ENCODE data around the gene MORF4L2.

Gene MORF4L2

GRCh38 chrX:103628386-103629317 is 57.8 kb downstream of the MORF4L2 start, which contains the start of gene TCEAL1:
Gene TCEAL1, plus strand, starts transcription at chrX:103628975. Its CDS starts 942 bp downstream, at chrX:103629917.
- TF ChIP-seq TAF1 (IDR thresholded peaks at IDR 0.05; ENCODE audit: borderline replicate concordance, insufficient read depth, low read length) (no peak), POLR2AphosphoS5 (IDR thresholded peaks at IDR 0.05; ENCODE audit: low read depth, low read length) (no peak), FOXP2 (optimal IDR thresholded peaks at IDR 0.05; ENCODE audit: borderline replicate concordance, extremely low read depth, extremely low read length, insufficient read depth) (no peak), SIN3A (IDR thresholded peaks at IDR 0.05; ENCODE audit: borderline replicate concordance, insufficient read depth, low read length) (no peak)
- TF ChIP-seq, protein P1, sequence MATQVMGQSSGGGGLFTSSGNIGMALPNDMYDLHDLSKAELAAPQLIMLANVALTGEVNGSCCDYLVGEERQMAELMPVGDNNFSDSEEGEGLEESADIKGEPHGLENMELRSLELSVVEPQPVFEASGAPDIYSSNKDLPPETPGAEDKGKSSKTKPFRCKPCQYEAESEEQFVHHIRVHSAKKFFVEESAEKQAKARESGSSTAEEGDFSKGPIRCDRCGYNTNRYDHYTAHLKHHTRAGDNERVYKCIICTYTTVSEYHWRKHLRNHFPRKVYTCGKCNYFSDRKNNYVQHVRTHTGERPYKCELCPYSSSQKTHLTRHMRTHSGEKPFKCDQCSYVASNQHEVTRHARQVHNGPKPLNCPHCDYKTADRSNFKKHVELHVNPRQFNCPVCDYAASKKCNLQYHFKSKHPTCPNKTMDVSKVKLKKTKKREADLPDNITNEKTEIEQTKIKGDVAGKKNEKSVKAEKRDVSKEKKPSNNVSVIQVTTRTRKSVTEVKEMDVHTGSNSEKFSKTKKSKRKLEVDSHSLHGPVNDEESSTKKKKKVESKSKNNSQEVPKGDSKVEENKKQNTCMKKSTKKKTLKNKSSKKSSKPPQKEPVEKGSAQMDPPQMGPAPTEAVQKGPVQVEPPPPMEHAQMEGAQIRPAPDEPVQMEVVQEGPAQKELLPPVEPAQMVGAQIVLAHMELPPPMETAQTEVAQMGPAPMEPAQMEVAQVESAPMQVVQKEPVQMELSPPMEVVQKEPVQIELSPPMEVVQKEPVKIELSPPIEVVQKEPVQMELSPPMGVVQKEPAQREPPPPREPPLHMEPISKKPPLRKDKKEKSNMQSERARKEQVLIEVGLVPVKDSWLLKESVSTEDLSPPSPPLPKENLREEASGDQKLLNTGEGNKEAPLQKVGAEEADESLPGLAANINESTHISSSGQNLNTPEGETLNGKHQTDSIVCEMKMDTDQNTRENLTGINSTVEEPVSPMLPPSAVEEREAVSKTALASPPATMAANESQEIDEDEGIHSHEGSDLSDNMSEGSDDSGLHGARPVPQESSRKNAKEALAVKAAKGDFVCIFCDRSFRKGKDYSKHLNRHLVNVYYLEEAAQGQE (IDR thresholded peaks at IDR 0.05; ENCODE audit: insufficient read depth in 1 of 2, low read depth in 2 of 2, low read length in 2 of 2), result no peak

- TF ChIP-seq POLR2AphosphoS5 (IDR thresholded peaks at IDR 0.05; ENCODE audit: low read depth, low read length), result no peak
- TF ChIP-seq FOXP2 (optimal IDR thresholded peaks at IDR 0.05; ENCODE audit: borderline replicate concordance, extremely low read depth, extremely low read length, insufficient read depth), result no peak
- no peak for TF ChIP-seq TAF1 (IDR thresholded peaks at IDR 0.05; ENCODE audit: borderline replicate concordance, insufficient read depth, low read length)
- no peak for TF ChIP-seq SIN3A (IDR thresholded peaks at IDR 0.05; ENCODE audit: borderline replicate concordance, insufficient read depth, low read length)
- TF ChIP-seq, protein P1 (IDR thresholded peaks at IDR 0.05; ENCODE audit: insufficient read depth in 1 of 2, low read depth in 2 of 2, low read length in 2 of 2), result no peak
Observed at GRCh38 chrX:103626855-103627254, 59.6 kb downstream of the MORF4L2 start.

All from PFSK-1 (cell line).